Inferior parietal cortex (tissue), 1 donor: ENCODE data around the gene UNC5A.

ENCODE experiments used
- DNase-seq: peaks from one replicate; pipeline ENCODE4 v3.0.0-alpha.2; 2016; ENCODE audit errors: extremely low spot score

The UNC5A gene

GRCh38 chr5:176894298-176894697 is 83.9 kb downstream of the UNC5A start:
- no peak for DNase-seq

DNA sequence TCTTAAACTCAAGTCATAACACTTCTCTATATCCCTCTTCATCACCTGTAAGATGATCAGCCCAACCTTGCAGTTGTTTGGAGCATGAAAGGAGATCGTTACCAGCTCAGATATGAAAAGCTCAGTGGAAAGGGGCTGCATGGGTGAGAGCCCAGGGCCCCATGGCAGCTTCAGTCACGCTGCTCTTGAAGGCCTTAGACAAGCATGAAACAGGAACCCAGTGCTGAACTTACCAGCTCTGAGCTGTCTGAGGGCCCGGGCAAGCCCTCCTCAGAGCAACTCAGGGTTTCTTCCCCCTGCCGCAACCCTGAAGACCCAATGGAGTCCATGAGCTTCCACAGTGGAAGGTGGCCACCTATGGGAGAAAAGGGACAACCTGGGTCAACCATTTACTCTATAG is 85.5 kb downstream of the UNC5A start:
- DNase-seq, result no peak

DNA sequence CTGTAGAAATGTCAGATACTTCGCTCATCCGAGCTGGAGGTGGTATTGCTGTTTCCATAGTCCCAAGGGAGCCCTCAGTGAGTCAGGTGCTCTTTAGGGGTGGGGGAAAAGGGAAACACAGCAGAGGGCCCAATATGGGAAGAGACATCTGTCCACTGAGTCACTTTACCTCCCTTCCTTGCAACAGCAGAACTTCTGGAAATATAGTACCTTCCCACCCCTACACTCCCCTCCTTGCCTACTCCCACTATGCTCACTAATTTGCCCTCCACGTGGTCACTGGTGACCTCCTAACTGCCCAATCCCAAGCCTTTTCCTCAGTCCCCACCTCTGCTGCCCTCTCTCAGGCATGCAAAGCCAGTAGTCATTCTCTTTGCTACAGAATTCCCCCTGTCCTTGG is 86.9 kb downstream of the UNC5A start:
- no peak for DNase-seq

DNA sequence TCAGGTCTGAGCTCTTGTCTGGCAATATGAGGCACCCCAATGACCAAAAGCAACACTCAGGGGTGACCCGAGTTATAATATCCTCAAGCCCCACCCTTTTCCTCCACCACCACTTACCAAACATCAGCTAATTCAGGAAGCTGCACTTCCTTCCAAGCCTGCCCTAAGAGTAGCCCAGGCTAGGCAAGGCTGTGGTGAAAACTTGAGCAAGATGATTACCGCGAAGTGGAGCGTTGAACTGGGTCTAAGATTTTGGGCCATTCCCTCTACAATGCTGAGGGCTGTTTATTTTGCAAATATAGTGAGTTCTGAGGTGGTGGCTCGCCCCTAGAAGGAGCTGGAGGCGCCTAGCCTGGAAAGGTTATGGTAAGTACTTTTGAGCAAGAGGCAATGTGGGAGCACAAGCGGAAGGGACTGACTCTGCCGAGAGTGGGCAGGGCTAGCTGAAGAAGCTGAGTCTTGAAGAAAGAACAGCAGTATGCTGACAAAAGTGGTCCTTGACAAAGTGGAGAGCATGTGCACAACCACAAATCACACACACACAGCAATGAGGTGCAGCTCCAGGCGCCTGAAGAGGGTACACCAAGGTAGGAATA is 89.0 kb downstream of the UNC5A start, which contains the start of gene HK3:
Gene HK3, minus strand, starts transcription at position 51 of the 596 bp plus-strand sequence. CDS start 3,187 bp downstream, outside the sequence.
- no peak for DNase-seq

DNA sequence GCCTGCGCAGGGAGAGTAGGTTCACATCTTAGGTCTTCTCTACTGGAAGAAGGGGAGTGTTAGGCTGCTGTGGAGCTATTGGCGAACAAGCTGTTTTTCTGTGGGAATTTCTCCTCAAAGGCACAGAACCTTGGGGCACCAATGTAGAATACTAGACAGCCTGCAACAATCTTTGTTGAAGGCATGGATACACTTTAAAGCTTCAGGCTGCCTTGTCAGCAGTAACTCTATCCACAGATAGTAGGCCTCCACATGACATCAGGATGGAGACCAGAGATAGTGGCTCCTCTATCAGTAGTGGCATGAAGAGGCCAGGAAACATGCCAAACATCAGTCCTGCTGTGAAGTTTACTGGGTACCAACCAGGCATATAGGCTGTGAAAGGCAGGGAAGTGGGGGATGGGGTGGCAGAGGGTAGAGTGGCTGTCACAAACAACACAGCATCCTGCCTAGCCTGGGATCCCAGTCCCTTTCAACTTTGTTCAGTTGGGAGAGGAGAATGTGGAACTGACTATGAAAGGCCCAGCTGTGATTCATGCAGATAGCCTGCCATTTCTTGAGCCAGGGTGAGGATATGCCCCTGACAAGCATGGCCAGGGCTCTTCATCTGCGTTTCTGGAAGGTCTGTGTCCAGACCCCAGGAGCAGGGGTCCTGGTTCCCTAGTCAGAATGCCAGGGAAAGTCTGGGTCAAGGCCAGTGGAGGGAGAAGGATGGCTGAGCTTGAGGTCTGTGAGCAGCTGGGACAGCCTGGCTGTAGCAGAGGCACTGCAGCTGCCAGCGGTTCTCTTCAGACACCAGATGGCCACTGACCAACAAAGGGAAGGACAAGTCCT is 89.8 kb downstream of the UNC5A start:
- DNase-seq, result no peak

GRCh38 chr5:176900780-176901204 is 90.4 kb downstream of the UNC5A start:
- DNase-seq, result no peak

GRCh38 chr5:176901260-176902101 is 91.1 kb downstream of the UNC5A start:
- DNase-seq, result no peak

- no peak for DNase-seq
Observed at GRCh38 chr5:176902102-176902814, 91.9 kb downstream of the UNC5A start.

GRCh38 chr5:176902911-176903664 is 92.7 kb downstream of the UNC5A start:
- DNase-seq, result no peak

DNA sequence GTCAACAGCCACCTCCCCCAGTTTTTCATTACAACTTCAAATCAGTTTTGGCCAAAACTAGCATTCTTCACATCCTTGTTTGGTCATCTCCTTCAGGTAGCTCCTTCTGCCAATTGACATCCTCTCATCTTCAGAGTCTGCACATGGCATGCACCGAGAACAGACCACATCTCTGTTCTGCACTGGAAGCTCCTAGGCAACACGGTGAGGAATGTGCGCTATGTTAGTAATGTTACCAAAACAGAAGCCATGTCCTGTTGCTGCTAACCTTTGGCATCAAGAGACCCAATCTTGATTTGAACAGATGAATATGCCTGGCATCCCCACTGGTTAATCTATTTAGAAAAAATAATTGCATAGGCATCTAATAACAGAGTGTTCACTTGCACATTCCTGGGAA is 93.9 kb downstream of the UNC5A start:
- DNase-seq, result no peak

DNA sequence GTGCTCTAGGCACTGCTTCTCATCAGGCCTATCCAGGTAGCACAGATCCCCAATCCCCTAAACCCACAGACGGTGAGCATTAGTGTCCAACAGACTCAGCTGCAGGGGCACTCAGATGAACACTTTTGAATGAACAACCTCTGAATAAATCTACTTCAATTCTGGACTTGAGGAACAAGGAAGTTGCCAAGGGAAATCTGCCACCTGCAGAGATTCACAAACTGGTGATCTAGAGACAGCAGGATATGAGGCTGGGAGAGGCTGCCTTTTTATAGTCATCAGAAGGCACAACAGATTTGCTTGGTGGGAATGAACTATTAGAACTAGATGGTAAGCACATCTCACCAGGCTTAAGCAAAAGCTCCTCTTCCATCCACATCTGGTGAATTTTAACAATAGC is 95.8 kb downstream of the UNC5A start:
- DNase-seq, result no peak

DNA sequence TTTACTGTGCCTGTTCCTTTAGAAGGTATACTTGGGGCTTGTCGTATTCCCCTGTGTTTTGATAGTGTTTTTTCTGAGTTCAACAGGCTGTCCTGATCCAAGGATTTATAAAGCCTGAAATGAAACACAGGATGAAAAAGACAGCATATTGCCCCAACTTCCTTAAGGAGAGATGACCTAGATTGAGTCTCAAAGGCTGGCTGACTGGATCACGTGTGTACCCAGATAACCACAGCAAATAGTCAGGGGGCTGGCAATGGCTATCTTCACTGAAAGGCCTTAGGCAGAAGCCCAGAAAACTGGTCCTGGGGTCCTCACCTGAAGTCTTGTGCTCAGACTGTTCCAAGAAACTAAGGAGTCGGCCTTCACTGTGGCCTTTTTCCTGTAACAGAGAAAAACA is 96.4 kb downstream of the UNC5A start:
- DNase-seq, result no peak

DNA sequence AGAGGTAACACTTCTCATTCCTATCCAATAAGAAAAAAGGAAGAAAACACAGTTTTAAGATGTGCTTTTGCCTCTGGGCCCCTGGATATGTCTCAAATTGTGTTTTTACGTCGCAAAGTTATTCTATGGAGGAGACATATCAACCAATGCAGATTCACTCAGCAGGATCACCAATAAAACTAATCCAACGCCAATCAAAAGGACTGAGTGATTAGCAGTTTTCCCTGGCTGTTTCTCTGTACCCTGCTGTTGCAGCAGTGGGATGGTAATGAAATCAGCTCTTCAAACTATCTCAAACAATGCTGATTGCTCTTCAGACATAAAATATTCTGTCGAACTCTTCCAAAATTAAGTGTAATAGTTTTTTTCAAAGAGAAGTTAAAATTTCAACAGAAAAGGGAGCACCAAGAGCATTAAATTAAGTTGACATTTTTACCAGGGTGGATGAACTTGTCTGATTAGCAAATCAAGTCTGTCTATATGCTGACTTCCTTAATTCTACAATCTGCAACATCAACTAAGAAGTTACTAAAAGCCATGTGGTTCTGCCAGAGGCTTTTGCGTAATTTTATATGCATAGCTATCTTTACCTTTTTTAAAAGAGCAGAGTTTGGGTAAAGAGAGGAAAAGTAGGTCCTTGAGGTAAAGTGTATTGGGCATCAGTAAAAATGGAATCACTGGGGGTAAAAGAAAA is 98.5 kb downstream of the UNC5A start:
- no peak for DNase-seq

GRCh38 chr5:176912115-176912514 is 101.8 kb downstream of the UNC5A start:
- no peak for DNase-seq

DNA sequence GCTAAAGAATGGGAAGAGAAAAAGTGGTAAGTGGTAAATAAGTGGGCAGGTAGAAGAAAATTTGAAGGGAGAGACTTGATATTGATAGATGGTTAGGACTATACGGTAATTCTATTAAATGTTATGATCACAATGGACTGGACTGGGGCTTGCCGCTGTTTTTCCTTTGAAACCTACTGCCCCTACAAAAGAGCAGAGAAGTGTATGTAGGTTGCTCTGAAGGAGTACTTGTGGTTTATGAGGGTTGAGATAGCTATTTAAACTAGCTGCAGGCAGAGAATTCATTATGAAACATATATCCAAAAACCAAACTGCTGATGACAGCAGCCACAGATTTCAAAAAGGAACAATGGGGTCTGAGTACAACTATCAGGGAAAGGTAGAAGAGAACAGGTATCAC is 105.5 kb downstream of the UNC5A start:
- DNase-seq, result no peak

DNA sequence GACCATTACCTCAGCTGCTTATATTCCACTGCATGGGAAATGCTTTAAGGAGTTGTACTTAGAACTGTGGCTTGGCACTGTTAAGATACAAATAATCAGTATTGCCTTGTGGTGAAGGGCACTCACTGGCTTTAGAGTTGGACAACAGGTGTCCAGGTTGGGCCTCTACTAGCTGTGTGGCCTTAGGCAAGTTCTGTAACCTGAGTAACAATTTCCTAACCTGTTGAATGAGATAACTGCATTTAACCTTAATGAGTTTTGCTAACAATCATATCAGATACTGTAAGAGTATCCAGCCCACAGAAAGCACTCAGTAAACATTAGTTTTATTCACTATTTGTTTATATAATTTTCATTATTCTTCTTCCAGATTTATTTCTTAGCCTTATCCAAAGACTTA is 106.0 kb downstream of the UNC5A start:
- no peak for DNase-seq

DNA sequence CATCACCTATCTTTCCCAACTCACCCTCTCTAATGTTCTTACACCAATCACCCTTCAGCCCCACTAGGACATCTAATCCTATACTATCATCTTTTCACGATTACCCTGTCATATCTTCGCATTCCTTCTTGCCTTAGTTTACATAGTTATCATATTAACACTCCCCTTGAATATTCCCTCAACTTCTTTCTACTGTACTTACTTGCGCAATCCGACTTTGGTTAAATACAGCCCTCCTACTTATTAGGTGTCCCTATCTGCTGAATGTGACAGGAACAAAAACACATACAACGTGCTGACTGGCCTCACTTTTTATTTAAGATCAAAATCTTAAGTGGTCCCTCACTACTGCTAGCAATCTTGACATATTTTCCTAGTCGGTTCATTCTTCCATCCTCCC is 108.3 kb downstream of the UNC5A start:
- DNase-seq, result no peak

DNA sequence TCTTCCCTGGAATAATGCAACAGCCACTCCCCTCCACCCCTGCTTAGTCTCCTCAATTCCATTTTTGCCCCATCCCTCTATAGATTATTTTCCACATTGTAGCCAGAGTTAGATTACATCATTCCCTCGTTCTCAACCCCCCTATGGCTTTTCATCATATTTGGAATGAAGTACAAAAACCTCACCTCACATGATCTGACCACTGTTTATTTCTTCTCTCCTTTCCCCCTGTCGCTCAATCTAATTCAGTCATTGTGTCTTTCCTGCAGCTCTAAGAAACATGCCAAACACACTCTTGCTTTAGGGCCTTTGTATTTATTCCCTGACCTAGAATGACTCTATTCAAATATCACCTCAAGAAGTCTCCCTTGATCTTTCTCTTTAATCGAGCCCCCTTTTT is 111.4 kb downstream of the UNC5A start:
- no peak for DNase-seq

DNA sequence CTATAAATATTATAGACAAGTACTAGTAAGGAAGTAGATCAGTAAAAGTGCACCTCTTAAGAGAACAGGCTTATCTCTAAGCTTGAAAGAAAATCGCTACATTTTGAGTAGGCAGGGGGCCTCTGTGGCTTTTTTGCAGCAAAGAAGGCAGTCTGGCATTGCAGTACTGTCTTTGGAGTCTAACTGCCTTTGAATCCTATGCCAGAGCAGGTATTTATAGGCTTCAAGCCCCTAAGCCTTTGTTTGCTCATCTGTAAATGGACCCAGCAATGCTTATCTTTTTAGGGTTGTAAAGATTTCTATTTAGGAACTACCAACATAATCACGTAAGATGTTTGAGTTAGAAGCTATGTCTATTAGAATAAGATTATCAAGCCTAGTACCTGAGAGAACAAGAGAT is 112.5 kb downstream of the UNC5A start:
- no peak for DNase-seq

DNA sequence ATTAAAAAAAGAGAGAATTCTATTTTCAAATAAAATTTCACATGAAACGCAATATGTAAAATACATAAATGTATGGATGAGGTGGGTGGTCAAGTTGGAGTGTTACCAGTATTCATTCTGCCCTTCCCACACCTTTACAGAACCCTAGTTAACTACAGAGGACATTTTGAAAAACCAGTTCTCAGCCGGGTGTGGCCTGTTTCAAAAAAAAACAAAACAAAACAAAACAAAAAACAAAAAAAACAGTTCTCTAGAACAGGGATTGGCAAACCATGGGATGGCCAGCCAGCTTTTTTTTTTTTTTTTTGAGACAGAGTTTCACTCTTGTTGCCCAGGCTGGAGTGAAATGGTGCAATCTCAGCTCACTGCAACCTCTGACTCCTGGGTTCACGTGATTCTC is 117.2 kb downstream of the UNC5A start:
- no peak for DNase-seq
